IMR-90 (cell line): ENCODE results near the gene B3GNT5. TPM values are rescaled to one million over a fixed set of nuclear protein-coding genes. Genes with fewer than 3 reads are reported as not detected.

ENCODE experiments used
- ATAC-seq: fragments of 200-7000 bp; cut with Tn5 transposase; 2 replicates; pipeline ENCODE4 v1.9.1; 2020; ENCODE audit warnings: low read depth, mild to moderate bottlenecking, moderate library complexity
- BruUV-seq: library from RNA; stranded (reverse); fragments of 400-500 nt; replicated peaks from 2 replicates; lab custom pipeline; 2021; lab: Mats Ljungman, UMichigan
- CTCF ChIA-PET: fragments of 300-600 bp; formaldehyde crosslinking; extraction: SDS; loops from one replicate; lab custom pipeline; 2021; ENCODE audit warnings: antibody characterized with exemption; lab: Yijun Ruan, JAX
- POLR2A ChIA-PET: fragments of 300-600 bp; sonication (Branson Sonifier 250); formaldehyde crosslinking; loops from one replicate; lab custom pipeline; 2022; ENCODE audit warnings: antibody characterized with exemption; ENCODE audit not compliant: unreplicated experiment; lab: Charles Lee
- DNase-seq: peaks from one replicate; pipeline ENCODE4 v3.0.0; 2013
- H2AFZ ChIP-seq: replicated peaks from 2 replicates; pipeline ENCODE3; 2013; ENCODE audit warnings: low read length, mild to moderate bottlenecking; ENCODE audit not compliant: poor library complexity
- H2AK5ac ChIP-seq: 2 replicates; pipeline ENCODE4 v1.6.1; 2013; ENCODE audit warnings: low read depth, low read length, inconsistent platforms
- H2AK9ac ChIP-seq: replicated peaks from 2 replicates; pipeline ENCODE3; 2013; ENCODE audit warnings: mild to moderate bottlenecking, low read depth, low read length, moderate library complexity; ENCODE audit not compliant: poor library complexity
- H2BK120ac ChIP-seq: 2 replicates; pipeline ENCODE4 v1.6.1; 2013; ENCODE audit warnings: low read depth, low read length, inconsistent platforms
- H2BK15ac ChIP-seq: 3 replicates; pipeline ENCODE4 v1.6.1; 2013; ENCODE audit warnings: low read depth, low read length, inconsistent platforms
- H2BK20ac ChIP-seq: 2 replicates; pipeline ENCODE4 v1.6.1; 2013; ENCODE audit warnings: low read depth, mild to moderate bottlenecking, inconsistent platforms, low read length, moderate library complexity
- H2BK5ac ChIP-seq: 2 replicates; pipeline ENCODE4 v1.6.1; 2013; ENCODE audit warnings: mild to moderate bottlenecking, low read depth, low read length, inconsistent platforms; ENCODE audit not compliant: poor library complexity, severe bottlenecking
- H3K14ac ChIP-seq: replicated peaks from 2 replicates; pipeline ENCODE4 v1.6.1; 2013; ENCODE audit warnings: low read depth, low read length, inconsistent platforms
- H3K18ac ChIP-seq: 2 replicates; pipeline ENCODE4 v1.6.1; 2013; ENCODE audit warnings: low read depth, low read length, control low read depth
- H3K23ac ChIP-seq: 2 replicates; pipeline ENCODE4 v1.6.1; 2013; ENCODE audit warnings: low read depth, low read length, inconsistent platforms
- H3K27ac ChIP-seq: 2 replicates; pipeline ENCODE4 v1.5.1; 2013; ENCODE audit warnings: mild to moderate bottlenecking, control low read depth, low read length; ENCODE audit not compliant: insufficient read depth
- H3K27me3 ChIP-seq: 2 replicates; pipeline ENCODE4 v1.6.1; 2013; ENCODE audit warnings: low read length; ENCODE audit not compliant: control insufficient read depth, insufficient read depth
- H3K36me3 ChIP-seq: 2 replicates; pipeline ENCODE4 v1.6.1; 2013; ENCODE audit warnings: low read length, mixed read lengths; ENCODE audit not compliant: control insufficient read depth, insufficient read depth
- H3K4ac ChIP-seq: 2 replicates; pipeline ENCODE4 v1.6.1; 2013; ENCODE audit warnings: low read depth, low read length, inconsistent platforms
- H3K4me1 ChIP-seq: 2 replicates; pipeline ENCODE4 v1.6.1; 2013; ENCODE audit warnings: low read length, mixed read lengths; ENCODE audit not compliant: control insufficient read depth, insufficient read depth
- H3K4me2 ChIP-seq: 2 replicates; pipeline ENCODE4 v1.6.1; 2013; ENCODE audit warnings: low read depth, mild to moderate bottlenecking, control low read depth, low read length, moderate library complexity
- H3K4me3 ChIP-seq: 2 replicates; pipeline ENCODE4 v1.5.1; 2013; ENCODE audit warnings: low read depth, mild to moderate bottlenecking, control low read depth, low read length, moderate library complexity; ENCODE audit not compliant: insufficient read depth
- H3K56ac ChIP-seq: 2 replicates; pipeline ENCODE4 v1.6.1; 2013; ENCODE audit warnings: low read length, inconsistent platforms; ENCODE audit not compliant: insufficient read depth; ENCODE audit errors: extremely low read depth
- H3K79me1 ChIP-seq, 2 experiments: 2 replicates each; pipeline ENCODE4 v1.6.1; 2013; ENCODE audit warnings: low read length in 2 of 2, inconsistent platforms in 1 of 2, low read depth in 1 of 2
- H3K9ac ChIP-seq: 2 replicates; pipeline ENCODE4 v1.6.1; 2013; ENCODE audit warnings: low read depth, low read length, control low read depth
- H3K9me1 ChIP-seq: 2 replicates; pipeline ENCODE4 v1.6.1; 2013; ENCODE audit warnings: low read length, inconsistent platforms; ENCODE audit not compliant: insufficient read depth
- H3K9me3 ChIP-seq: 2 replicates; pipeline ENCODE4 v1.6.1; 2013; ENCODE audit warnings: low read length; ENCODE audit not compliant: control insufficient read depth, insufficient read depth
- H4K20me1 ChIP-seq: 2 replicates; pipeline ENCODE4 v1.6.1; 2013; ENCODE audit warnings: low read length, inconsistent platforms; ENCODE audit not compliant: insufficient read depth
- H4K5ac ChIP-seq: 2 replicates; pipeline ENCODE4 v1.6.1; 2013; ENCODE audit warnings: mild to moderate bottlenecking, low read depth, low read length, control low read depth
- H4K8ac ChIP-seq, 2 experiments: 2 replicates each; pipeline ENCODE4 v1.6.1; 2013; ENCODE audit warnings: low read depth in 2 of 2, low read length in 2 of 2, control low read depth in 1 of 2, inconsistent platforms in 1 of 2
- H4K91ac ChIP-seq: 2 replicates; pipeline ENCODE4 v1.6.1; 2013; ENCODE audit warnings: low read depth, low read length, inconsistent platforms; ENCODE audit not compliant: insufficient read depth
- BHLHE40 ChIP-seq: fragments of 150-350 bp; IDR thresholded peaks from 2 replicates; pipeline ENCODE4 v1.6.1; 2016; ENCODE audit warnings: mild to moderate bottlenecking, low read depth, low read length
- CEBPB ChIP-seq: IDR thresholded peaks from 2 replicates; pipeline ENCODE4 v1.6.1; 2012; ENCODE audit warnings: low read depth, low read length, improper control_type of control experiment
- CHD1 ChIP-seq: IDR thresholded peaks from 2 replicates; pipeline ENCODE4 v1.6.1; 2012; ENCODE audit warnings: low read depth, low read length, improper control_type of control experiment
- CTCF ChIP-seq: conservative IDR thresholded peaks from 2 replicates; pipeline ENCODE4 v1.5.1; 2012; ENCODE audit warnings: mild to moderate bottlenecking, low read depth, low read length, improper control_type of control experiment
- ELK1 ChIP-seq: fragments of 150-350 bp; IDR thresholded peaks from 2 replicates; pipeline ENCODE4 v1.6.1; 2016; ENCODE audit warnings: low read depth, mild to moderate bottlenecking, low read length, moderate library complexity, borderline replicate concordance
- FOS ChIP-seq: fragments of 150-350 bp; IDR thresholded peaks from 2 replicates; pipeline ENCODE4 v1.6.1; 2016; ENCODE audit warnings: low read depth, low read length
- MAFK ChIP-seq: IDR thresholded peaks from 2 replicates; pipeline ENCODE4 v1.6.1; 2012; ENCODE audit warnings: low read depth, low read length, improper control_type of control experiment
- MAZ ChIP-seq: IDR thresholded peaks from 2 replicates; pipeline ENCODE4 v1.6.1; 2012; ENCODE audit warnings: low read depth, mild to moderate bottlenecking, low read length, improper control_type of control experiment, moderate library complexity, borderline replicate concordance
- POLR2A ChIP-seq: IDR thresholded peaks from 2 replicates; pipeline ENCODE4 v1.6.1; 2012; ENCODE audit warnings: mild to moderate bottlenecking, low read depth, low read length
- RAD21 ChIP-seq: IDR thresholded peaks from 2 replicates; pipeline ENCODE4 v1.6.1; 2012; ENCODE audit warnings: low read length, improper control_type of control experiment
- RCOR1 ChIP-seq: IDR thresholded peaks from 2 replicates; pipeline ENCODE4 v1.6.1; 2012; ENCODE audit warnings: mild to moderate bottlenecking, low read length, improper control_type of control experiment; ENCODE audit not compliant: insufficient replicate concordance
- SMC3 ChIP-seq: fragments of 150-350 bp; IDR thresholded peaks from 2 replicates; pipeline ENCODE4 v1.6.1; 2016; ENCODE audit warnings: low read depth, mild to moderate bottlenecking, antibody characterized with exemption, low read length, moderate library complexity
- USF2 ChIP-seq: fragments of 150-350 bp; IDR thresholded peaks from 2 replicates; pipeline ENCODE4 v1.6.1; 2017; ENCODE audit warnings: mild to moderate bottlenecking, antibody characterized with exemption, low read length, low read depth
- WGBS, 2 experiments: methylation state at CpG; one replicate each; pipeline versions ENCODE4 v1.1.5 to v1.1.7; 2013; ENCODE audit warnings: missing lambda C conversion rate in 2 of 2; ENCODE audit not compliant: insufficient read length in 1 of 2; ENCODE audit errors: extremely low coverage in 2 of 2; 5-methylcytosine and 5-hydroxymethylcytosine counted together
- dilution Hi-C: fragments of 300-500 bp; cut with HindIII; formaldehyde crosslinking; loops from one replicate; pipeline ENCODE4 v1.14.3; 2018; ENCODE audit warnings: low sequenced_read_pairs; ENCODE audit not compliant: unreplicated experiment
- in situ Hi-C: fragments of 300-500 bp; cut with MboI; formaldehyde crosslinking; loops from 3 replicates; pipeline ENCODE4 v1.14.3; 2019; ENCODE audit warnings: low sequenced_read_pairs, inconsistent platforms, mixed read lengths
- intact Hi-C: fragments of 100-400 bp; cut with micrococcal nuclease; formaldehyde crosslinking; loops from 2 replicates; pipeline ENCODE4 v1.10.0; 2022
- polyA plus RNA-seq, 3 experiments: library from polyadenylated mRNA; depleted of rRNA; stranded (reverse); fragments of >200 nt; gene quantifications; 2 replicates each; pipeline ENCODE4 v1.2.3, GENCODE V29; 2012; ENCODE audit warnings: low replicate concordance in 1 of 3
- total RNA-seq: library from RNA; depleted of rRNA; stranded (reverse); fragments of >200 nt; gene quantifications from 2 replicates; pipeline ENCODE4 v1.2.3, GENCODE V29; 2012

B3GNT5 gene
- total and polyA plus RNA-seq, 2 of the 4 experiments (the other 2 are of a cell fraction), result 1.6 to 3.4 TPM

GRCh38 chr3:183262875-183263378 is 9.9 kb downstream of the B3GNT5 start:
- no peak overlapping the region for H2BK120ac ChIP-seq
- H3K9me3 ChIP-seq, result no peaks in the 10 kb centered on the region
- CTCF ChIA-PET, result no interaction called here

More at GRCh38 chr3:183262875-183263378, 9.9 kb downstream of the B3GNT5 start:
- POLR2A ChIA-PET, result no interaction called here
- intact Hi-C loops (no loop called here), dilution Hi-C loops (no loop called here), in situ Hi-C loops (no loop called here)
- no peaks in the 10 kb centered on the region for H3K9me1 ChIP-seq
- no peaks in the 10 kb centered on the region; the same call in 1 of the 2 replicates for H4K20me1 ChIP-seq
- H2AK5ac ChIP-seq, result no peak overlapping the region
- H2AK9ac ChIP-seq, result no peak overlapping the region
- no peak overlapping the region for H3K4me3 ChIP-seq
- H2BK20ac ChIP-seq, result no peak overlapping the region
- BruUV-seq, result no TSS peak
- ATAC-seq (no peak), DNase-seq (no peak)
- H3K56ac ChIP-seq, result no peak overlapping the region
- H3K23ac ChIP-seq, result no peak overlapping the region
- no peak overlapping the region for H3K14ac ChIP-seq
- H3K9ac ChIP-seq, result no peak overlapping the region
- no peak overlapping the region for H4K5ac ChIP-seq
- H3K79me1 ChIP-seq, result no peaks in the 10 kb centered on the region
- no peak overlapping the region for H3K27ac ChIP-seq
- H3K4ac ChIP-seq, result no peak overlapping the region
- H4K91ac ChIP-seq, result no peak overlapping the region
- no peak overlapping the region for H2BK5ac ChIP-seq
- no peak overlapping the region for H4K8ac ChIP-seq
- H3K18ac ChIP-seq, result no peak overlapping the region
- WGBS, 2 experiments, result 50% methylated on average over 1 of the region's 3 CpGs; no CpG with 5 or more reads in 1 of the 2 experiments
- H2BK15ac ChIP-seq, result no peak overlapping the region
- no peak overlapping the region for H2AFZ ChIP-seq
- H3K36me3 ChIP-seq, result no peaks in the 10 kb centered on the region
- TF ChIP-seq CEBPB (no peak), SMC3 (no peak), BHLHE40 (no peak), MAZ (no peak), CHD1 (no peak), RAD21 (no peak), RCOR1 (no peak), USF2 (no peak), CTCF (no peak), ELK1 (no peak), FOS (no peak), POLR2A (no peak), MAFK (no peak)
- no peaks in the 10 kb centered on the region for H3K4me1 ChIP-seq
- no peak overlapping the region for H3K4me2 ChIP-seq
- H3K27me3 ChIP-seq, result peaks cover 2% of the 10 kb centered on the region; the same call in 1 of the 2 replicates
